Glomerular endothelial cell (primary cell): ENCODE results near the gene CAMSAP1. TPM values are rescaled to one million over a fixed set of nuclear protein-coding genes. Genes with fewer than 3 reads are reported as not detected.

ENCODE experiments used
- DNase-seq: peaks from one replicate; pipeline ENCODE4 v3.0.0-alpha.2; 2011; ENCODE audit warnings: low read depth, low spot score; ENCODE audit errors: extremely low read depth
- total RNA-seq: library from RNA; depleted of rRNA; stranded (reverse); fragments of >200 nt; gene quantifications from 2 replicates; pipeline ENCODE4 v1.2.3, GENCODE V29; 2015

Gene CAMSAP1
- total RNA-seq, 1 donor from 2014 or later = 37.7 TPM

GRCh38 chr9:135780626-135781025 is 126.7 kb downstream of the CAMSAP1 start:
- DNase-seq = no peak

GRCh38 chr9:135780086-135780485 is 127.3 kb downstream of the CAMSAP1 start:
- DNase-seq = no peak

- DNase-seq = no peak
Observed at GRCh38 chr9:135779571-135779970, 127.8 kb downstream of the CAMSAP1 start.

GRCh38 chr9:135778421-135778820 is 128.9 kb downstream of the CAMSAP1 start:
- no peak for DNase-seq

- no peak for DNase-seq
Observed at GRCh38 chr9:135777623-135778177, 129.6 kb downstream of the CAMSAP1 start.

GRCh38 chr9:135776893-135777622 is 130.3 kb downstream of the CAMSAP1 start:
- no peak for DNase-seq

GRCh38 chr9:135775911-135776310 is 131.4 kb downstream of the CAMSAP1 start:
- no peak for DNase-seq

GRCh38 chr9:135774794-135775525 is 132.4 kb downstream of the CAMSAP1 start:
- no peak for DNase-seq

GRCh38 chr9:135774239-135774747 is 133.1 kb downstream of the CAMSAP1 start:
- DNase-seq = no peak

- no peak for DNase-seq
Observed at GRCh38 chr9:135773530-135774238, 133.7 kb downstream of the CAMSAP1 start.

- DNase-seq = no peak
Observed at GRCh38 chr9:135772702-135773493, 134.4 kb downstream of the CAMSAP1 start.

GRCh38 chr9:135772056-135772646 is 135.2 kb downstream of the CAMSAP1 start:
- DNase-seq = no peak

- no peak for DNase-seq
Observed at GRCh38 chr9:135771401-135772051, 135.8 kb downstream of the CAMSAP1 start.

GRCh38 chr9:135770771-135771170 is 136.6 kb downstream of the CAMSAP1 start:
- DNase-seq = no peak

GRCh38 chr9:135770203-135770535 is 137.2 kb downstream of the CAMSAP1 start:
- DNase-seq = no peak

- no peak for DNase-seq
Observed at GRCh38 chr9:135769489-135770202, 137.7 kb downstream of the CAMSAP1 start.

GRCh38 chr9:135768516-135769218 is 138.7 kb downstream of the CAMSAP1 start:
- DNase-seq = no peak

GRCh38 chr9:135766707-135767106 is 140.6 kb downstream of the CAMSAP1 start:
- no peak for DNase-seq
